Sciatic nerve (tissue), 2 donors: Measurements from ENCODE around the gene RALA. TPM values are rescaled to one million over a fixed set of nuclear protein-coding genes. Genes with fewer than 3 reads are reported as not detected.

Experiments
- ATAC-seq: fragments of 200-7000 bp; cut with Tn5 transposase; one replicate; pipeline ENCODE4 v1.9.1; 2020; ENCODE audit warnings: mild to moderate bottlenecking, moderate library complexity
- DNase-seq: peaks from one replicate; pipeline ENCODE4 v3.0.0-alpha.2; 2020; ENCODE audit warnings: low spot score
- intact Hi-C: fragments of 100-400 bp; cut with DNase I; formaldehyde crosslinking; loops from one replicate; pipeline ENCODE4 v1.14.2; 2022
- total RNA-seq: library from RNA; stranded (reverse); fragmentation: NEBNext Ultra II Directional; extraction: Animal tissue kit (Norgen Biotek cat#: 25700); gene quantifications from one replicate; pipeline ENCODE4 v1.2.1, GENCODE V29; 2021
- donor health status: DM: no; HTN: no; CAD: no.
- donor health status: DM: no; HTN: no; CAD: no.

The RALA gene
- total RNA-seq, 1 donor from 2014 or later: 35.0 TPM

DNA sequence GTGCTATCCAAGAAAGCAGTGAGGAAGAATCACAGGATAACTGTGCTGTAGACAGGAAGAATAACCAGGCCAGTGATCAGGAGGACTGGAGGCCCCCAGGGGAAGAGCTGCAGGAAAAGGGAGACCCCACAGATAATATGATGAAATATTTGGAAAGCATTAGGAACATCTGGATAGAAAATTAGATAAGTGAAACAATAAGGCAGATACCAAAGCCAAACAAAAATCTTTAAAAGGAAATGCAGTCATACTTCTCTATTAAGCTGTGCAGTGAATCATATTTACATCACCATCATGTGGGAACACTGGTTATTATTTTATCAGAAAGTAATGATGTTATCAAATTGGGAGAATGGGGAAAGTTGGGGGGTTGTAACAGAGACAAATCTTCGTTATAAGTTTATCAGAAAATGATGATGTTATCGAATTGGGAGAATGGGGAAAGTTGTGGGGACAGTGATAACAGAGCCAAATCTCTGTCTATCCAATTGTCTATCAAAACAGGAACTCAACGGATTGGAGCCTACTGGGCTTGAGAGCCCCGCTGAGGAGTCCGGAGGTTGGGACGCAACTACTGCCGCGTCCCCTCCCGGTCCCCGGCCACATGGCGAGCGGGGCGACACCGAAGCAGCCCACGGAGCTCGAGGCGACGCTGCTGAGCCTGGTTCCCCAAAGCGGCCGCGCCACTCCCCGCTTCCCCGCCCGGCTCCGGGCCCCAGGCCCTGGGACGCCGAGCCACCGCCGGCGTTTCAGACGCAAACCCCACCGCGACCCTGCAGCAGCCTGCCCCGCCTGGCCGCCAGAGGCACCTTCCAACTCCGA lies 14.0 kb upstream of the RALA start:
- intact Hi-C loops: no loop called here
- DNase-seq: peak; percentile 60
- peak; percentile 88 for ATAC-seq

DNA sequence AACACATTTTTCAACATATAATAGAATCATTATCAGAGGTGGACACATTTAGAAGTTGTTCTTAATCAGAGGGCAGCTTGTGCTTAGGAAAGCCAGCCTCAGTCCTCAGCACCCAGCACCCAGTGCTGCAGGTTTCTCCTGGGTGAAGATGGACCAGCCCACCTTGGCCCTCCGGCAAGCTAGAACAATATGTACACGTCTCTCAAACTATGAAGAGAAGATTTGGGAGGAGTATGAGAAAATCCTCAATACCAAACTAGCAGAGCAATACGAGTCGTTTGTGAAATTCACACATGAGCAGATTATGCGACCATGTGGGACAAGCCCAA lies 13.5 kb upstream of the RALA start:
- DNase-seq: no peak
- no peak for ATAC-seq
- intact Hi-C loops: no loop called here

DNA sequence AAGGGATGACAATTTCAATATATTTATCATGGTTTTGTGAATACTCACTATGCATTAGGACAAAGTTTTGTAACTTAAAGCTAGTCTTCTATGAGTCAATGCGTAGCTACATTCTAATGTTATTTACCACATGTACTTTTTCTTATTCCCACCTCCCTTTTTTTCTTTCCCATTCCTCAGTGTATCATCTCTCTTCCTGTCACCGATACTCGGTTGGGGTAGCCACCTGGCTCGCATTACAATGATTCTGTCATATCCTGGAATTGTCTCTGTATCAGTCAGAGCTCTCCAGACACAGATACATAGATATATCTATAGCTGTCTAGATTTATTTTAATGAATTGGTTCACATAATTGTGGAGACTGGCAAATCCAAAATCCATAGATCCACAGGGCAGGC lies 9.8 kb upstream of the RALA start:
- intact Hi-C loops: no loop called here
- DNase-seq (no peak), ATAC-seq (no peak)

DNA sequence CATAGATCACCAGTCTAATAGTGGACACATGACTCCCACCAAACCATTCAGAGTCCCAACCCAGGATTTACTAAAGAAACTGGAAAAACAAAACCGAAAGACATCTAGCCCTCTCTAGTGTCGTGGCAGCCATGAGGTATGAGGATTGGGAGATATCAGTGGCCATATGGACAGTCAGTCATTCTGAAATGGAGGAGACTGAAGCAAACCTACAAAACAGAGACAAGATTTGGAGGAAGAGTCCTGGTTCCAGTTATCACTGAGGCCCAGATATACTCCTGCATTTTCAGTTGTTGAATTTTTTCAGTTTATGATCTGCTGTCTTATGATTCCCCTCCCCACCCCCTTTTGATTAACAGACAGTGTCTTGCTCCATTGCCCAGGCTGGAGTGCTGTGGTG lies 9.1 kb upstream of the RALA start:
- intact Hi-C loops: no loop called here
- DNase-seq: no peak

DNA sequence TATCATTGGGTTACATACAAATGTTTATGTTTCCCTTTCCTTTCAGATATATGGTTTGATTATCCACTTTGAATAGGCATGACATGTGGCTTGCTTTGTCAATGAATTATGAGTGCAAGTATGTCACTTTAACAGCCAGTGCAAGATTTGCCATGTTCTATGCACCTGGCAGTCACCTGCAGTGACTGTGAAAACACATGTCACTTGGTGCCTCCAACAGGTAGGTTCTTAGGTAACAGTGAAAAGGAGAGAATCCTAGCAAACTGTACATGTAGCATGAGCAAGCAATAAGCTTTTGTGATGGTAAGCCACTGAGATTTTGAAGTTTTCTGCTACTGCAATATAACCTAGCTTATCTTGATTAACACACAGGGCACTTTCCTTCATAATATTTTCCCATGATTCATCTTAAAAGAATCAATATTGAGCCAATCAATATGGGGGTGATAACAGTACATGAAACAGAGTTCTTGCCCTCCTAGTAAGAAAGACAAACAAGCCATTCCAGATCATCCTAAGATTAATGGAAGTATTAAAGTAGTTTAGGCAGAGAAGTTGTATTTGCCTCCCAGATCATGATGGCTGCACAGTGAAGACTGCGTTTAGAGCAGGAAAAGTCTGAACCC lies 7.9 kb upstream of the RALA start:
- intact Hi-C loops: no loop called here
- no peak for DNase-seq

More for the DNA sequence above, 9.1 kb upstream of the RALA start:
- ATAC-seq: no peak

DNA sequence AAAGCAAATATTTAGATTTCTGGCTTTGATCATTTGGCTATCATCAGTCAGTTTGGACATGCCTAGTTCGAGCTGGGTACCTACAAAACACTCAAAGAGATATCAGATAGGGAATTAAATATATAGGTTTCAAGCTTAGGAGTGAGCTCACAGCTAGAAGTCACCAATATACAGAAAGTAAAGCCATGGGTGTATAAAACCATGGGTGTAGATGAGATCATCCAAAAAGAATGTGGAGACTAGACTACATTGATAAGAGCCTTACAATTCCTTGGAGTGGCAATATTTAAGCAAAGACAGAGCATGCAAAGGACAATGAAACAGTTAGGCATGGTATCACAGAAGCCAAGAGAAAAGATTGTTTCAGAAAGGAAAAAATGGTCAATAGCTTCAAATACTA lies 7.2 kb upstream of the RALA start:
- ATAC-seq (no peak), DNase-seq (no peak)
- intact Hi-C loops: no loop called here

More for the DNA sequence above, 7.9 kb upstream of the RALA start:
- ATAC-seq: no peak

DNA sequence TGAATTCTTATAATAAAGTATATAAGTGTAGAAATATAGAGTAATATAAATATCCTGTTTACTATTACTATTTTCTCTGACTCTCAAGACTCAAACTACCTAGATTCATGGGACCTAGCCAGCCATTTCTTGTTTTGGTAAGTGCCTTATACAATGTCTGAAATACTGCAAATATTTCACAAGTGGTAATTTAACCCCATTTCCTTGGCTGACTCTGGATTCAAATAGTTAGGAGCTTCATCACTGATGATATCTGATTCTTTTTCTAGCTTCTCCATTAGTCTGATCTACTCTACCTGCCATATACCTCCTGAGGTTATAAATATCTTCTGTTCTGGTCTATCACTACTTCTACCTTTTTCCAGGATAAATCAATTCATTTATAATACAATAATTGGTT lies 6.4 kb upstream of the RALA start:
- no peak for ATAC-seq
- no peak for DNase-seq
- intact Hi-C loops: no loop called here

DNA sequence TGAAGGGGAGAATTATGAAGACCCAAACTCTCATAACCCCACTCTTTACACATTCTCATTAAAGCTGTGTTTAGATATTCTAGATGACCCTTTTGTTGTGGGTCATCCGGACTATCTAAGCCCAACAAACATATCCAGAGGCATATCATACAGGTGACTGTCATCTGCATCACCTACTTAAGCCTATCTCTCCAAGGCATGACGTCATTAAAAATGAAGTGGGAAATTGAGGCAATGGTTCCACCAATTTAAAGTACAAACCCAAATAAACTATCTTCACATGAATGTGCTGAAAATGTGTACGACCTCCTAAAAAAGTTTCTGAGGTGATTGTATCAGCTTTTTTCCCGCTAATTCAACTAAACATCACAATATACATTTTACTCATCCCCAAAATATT lies 4.5 kb upstream of the RALA start:
- intact Hi-C loops: no loop called here
- no peak for DNase-seq
- no peak for ATAC-seq

DNA sequence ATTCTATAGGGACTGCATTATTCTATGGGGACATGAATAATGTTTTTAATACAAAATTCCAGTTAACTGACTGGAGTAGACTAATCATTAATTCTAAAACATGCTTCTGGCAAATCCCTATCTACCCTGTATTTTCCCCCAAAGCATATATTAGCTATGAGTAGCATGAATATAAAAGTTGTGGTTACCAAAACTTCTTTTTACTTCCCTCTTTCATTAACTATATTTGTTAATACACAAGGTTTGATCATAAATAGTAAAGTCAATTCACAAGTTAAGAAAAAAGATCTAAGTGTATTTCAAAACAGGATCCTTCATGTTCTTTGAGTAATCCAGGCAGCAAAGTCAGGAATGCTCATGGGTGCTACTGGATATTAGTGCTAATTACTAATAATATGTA lies 2.9 kb upstream of the RALA start:
- no peak for ATAC-seq
- no peak for DNase-seq
- intact Hi-C loops: no loop called here

DNA sequence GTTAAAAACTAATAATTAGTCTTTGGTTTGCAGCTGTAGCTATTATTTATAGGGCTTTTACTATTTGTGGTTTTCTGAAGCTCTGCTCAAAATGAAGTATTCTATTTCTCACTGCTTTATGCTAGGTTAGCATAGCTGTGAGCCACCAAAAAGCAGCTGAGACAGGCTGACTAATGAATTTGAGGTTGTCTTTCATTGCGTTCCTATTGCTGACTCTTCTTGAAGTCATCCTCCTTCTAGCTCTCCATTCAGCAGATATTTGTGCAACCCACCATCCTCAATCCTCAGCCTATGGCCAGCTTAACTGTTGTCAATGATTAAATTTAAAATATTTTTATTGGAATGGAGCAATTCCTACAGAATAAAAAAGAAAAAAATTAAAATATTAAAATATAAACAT lies 2.1 kb upstream of the RALA start:
- ATAC-seq (no peak), DNase-seq (no peak)
- intact Hi-C loops: no loop called here

DNA sequence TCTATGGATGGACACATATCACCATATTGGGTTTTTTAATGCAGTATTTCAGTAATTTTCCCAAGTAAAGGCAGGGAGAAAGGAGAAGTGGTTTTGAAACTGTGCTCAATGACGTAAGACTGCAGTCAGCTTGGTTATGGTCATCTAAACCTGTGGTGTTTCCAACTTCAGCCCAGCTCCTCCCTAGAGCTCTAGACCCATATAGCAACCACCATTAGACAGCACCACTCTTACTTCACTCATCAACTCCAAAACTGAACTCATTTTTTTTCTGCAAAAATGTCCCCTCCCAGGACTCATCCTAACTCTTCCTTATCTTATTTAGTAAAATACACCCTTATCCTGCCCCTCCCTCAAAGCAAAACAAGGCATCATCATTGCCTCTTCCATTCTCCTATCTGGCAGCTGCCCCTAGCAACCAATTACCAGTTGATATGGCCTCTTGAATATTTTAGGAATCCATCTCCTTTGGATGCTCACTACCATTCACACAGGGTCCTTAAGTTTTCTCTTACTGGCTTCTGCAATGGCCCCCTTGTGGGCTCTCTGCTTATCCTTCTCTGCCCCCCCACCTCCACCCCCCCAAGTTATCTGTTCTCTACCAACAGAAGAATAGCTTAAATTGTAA lies 1.5 kb upstream of the RALA start:
- ATAC-seq: no peak
- intact Hi-C loops: no loop called here
- DNase-seq: no peak

DNA sequence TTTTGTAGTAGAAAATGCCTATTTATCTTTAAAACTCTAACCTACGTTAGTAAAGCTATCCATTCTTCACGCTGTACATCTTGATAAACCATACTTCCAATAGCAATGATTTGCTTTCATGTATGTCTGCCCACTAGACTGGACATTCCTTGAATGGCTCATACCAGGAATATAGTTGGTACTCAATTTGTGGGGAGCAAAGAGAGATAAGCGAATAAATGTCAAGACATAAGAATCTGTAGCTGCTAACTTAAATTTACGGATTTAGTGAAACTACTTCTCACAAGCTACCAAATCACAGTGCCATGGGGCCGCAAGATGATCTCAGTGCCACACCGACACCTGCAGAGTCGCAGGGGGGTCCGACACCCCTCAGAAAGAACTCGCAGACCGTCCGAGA lies 763 bp upstream of the RALA start:
- intact Hi-C loops: no loop called here
- ATAC-seq (no peak), DNase-seq (no peak)

DNA sequence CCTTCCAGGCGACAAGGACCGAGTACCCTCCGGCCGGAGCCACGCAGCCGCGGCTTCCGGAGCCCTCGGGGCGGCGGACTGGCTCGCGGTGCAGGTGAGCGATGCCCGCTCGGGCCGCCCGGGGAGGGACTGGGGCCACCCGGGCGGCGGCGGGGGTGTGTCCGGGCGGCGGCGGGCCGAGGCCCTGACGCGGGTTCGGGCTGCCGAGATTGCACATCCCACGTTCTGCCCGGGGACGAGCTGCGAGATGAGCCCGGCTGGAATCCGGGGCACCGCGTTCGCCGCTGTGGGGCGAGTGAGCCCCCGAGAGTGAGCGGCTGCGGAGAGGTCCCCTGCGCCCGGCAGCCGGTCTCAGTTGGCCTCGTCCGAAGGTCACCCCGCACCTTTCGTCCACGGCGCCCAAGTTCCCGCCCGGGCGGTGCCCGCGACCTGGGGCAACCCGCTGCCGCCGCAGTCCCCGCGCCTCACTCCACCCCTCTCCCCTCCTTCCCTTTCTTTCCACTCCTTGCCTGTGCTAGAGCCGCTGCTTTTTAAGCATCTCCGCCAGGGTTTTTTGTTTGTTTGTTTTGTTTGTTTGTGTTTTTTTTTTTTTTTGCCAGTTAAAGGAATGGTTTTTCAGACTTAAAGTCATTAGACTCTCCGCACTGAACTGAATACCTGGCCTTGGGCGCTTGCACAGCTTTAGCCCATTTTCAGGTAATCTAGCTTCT lies 515 bp downstream of the RALA start:
- intact Hi-C loops: no loop called here
- ATAC-seq (no peak), DNase-seq (peak; percentile 67)

DNA sequence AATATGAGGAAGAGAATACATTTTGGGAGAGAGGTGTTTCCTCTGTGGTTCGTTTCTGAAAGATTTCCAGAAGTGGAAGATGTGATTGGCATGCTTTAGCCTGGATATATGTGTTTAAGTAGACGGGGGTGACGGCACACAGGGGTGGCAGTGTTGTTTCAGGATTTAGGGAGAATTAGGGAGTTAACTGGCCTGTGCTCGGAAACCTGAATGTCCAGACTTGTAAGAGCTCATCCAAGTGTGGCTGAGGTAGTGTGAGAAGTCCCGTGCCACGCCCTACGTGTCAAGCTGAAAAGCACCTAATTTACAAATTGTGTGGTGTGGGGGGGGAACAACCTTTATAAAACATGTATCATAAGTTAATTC lies 1.1 kb downstream of the RALA start:
- no peak for ATAC-seq
- no peak for DNase-seq
- intact Hi-C loops: no loop called here

DNA sequence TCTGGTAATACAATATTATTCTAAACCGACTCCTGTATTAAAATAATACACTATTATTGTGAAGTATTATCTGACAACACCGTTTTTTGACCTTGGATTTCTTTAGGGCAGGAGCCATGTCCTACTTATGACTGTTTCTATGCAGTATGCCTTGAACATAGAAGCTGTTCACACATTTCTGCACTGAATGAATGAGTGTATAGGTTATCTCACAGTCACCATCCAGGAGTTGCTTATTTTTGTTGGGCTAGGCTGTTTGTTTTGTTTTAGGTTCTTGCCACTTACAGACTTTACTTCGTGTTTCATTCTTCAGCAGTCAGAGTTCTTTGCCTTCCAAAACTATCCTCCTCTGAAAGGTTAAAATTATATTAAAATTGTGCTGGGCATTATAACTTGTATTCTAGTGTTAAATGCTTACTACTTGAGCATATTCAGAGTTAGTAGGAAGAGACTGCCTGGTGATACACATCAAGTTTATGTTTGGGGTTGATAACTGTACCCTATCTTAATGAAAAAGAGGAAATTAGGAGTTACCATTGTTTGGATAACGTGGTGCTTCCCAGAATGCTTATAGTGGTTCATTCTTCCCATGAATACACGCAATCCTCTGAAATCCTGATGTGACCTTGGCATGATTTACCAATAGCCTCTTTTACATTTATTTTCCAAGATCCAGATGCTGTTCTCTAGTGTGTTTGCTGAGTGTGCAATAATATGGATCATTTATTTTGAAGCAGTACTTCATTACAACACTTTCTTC lies 1.7 kb downstream of the RALA start:
- DNase-seq (no peak), ATAC-seq (no peak)
- intact Hi-C loops: no loop called here

DNA sequence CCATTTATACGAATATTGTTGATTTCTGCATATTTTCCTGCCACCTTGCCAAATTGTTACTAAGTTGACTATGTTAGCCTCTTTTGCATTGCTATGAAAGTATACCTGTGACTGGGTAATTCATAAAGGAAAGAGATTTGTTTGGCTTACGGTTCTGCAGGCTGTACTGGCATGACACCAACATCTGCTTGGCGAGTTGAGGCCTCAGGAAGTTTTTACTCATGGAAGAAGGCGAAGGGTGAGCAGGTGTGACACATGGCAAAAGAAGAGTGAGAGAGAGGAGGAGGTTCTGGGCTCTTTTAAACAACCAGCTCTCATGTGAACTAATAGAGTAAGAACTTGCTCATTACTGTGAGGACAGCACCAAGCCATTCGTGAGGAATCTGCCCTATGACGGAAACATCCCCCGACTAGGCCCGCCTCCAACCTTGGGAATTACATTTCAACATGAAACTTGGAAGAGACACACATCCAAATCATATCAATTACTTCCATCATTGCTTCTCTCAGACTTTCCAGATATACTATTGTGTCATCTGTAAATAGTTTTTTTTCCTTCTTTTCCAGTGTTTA lies 8.4 kb downstream of the RALA start:
- ATAC-seq (no peak), DNase-seq (no peak)
- intact Hi-C loops: no loop called here

DNA sequence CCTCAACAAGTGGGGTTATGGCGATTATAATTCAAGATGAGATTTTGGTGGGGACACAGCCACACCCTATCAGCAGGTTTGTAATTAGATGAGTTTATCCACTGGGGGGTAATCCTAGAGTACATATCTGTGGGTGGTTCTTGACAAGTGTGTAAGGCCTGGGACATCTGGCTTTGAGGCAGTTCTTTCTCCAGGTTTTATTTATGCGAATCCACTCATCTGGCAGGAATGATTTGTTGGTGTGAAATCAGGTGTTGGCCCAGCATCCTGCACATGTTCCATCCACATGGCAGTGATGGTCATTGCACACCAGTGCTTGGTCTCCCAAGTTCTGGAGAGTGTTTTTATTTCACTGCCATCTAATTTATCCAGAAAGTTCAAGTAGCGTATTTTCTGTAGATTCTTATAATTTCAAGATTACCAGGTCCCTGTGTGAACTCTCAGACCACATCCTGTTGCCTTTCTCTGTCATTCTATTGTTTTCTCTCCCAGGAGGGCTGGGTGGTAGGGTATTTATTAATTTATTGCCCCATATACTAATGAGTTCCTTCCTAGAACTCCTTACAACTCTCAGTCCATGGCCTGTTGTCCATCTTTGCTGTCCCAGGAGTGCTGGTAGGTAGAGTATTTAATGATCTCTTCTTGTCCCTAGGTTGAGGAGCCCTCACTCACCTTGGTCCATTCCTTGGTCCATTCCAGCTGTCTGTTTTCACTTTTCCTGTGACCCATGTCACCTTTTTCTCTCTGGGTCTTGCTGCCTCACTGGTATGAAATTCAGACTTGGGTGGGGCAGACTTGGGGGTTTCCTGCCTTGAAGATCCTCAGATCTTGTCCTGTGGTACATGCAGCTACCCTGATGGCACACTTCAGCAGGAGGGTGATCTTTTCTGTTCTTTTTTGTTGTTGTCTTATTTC lies 10.4 kb downstream of the RALA start:
- intact Hi-C loops: no loop called here
- DNase-seq (no peak), ATAC-seq (no peak)

DNA sequence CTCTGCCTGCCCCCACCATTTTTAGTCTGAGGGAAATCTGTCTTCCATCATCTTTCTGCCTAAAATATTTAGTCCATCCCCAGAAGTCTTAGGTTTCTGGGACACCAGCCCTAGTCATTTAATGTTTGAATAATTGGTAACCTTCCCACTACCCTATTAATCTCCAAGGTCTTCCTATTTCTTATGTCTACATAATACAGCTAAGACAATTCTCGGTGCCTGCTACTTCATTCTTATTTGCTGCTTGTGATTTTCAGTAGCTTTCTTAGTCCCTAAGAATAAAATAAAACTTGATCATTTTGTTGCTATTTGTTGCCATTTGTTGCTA lies 11.1 kb downstream of the RALA start:
- no peak for DNase-seq
- intact Hi-C loops: no loop called here

More for the DNA sequence above, 11.1 kb downstream of the RALA start:
- ATAC-seq: no peak
